C4-2B (cell line): ENCODE data around the gene MFN1.

Source experiments
- H3K27ac ChIP-seq: fragments of 450-650 bp; 2 replicates; pipeline ENCODE4 v1.5.1; 2017
- CTCF ChIP-seq: fragments of 450-650 bp; conservative IDR thresholded peaks from 2 replicates; pipeline ENCODE4 v1.5.1; 2017; ENCODE audit warnings: mild to moderate bottlenecking
- ZFX ChIP-seq: fragments of 450-650 bp; IDR thresholded peaks from 2 replicates; pipeline ENCODE4 v1.6.1; 2017

The MFN1 gene

GRCh38 chr3:179347345-179348194 lies at the start of gene MFN1:
Gene MFN1 (plus strand): TSS chr3:179347709. CDS start chr3:179348852, 1,143 bp downstream.
- H3K27ac ChIP-seq, result peak within 1 kb of the TSS; percentile 73
- TF ChIP-seq ZFX (peak; percentile 15; the same call in 1 of the 2 replicates), CTCF (no peak)

GRCh38 chr3:179297971-179298725 lies 49.4 kb upstream of the MFN1 start:
- H3K27ac ChIP-seq, result no peak overlapping the region

GRCh38 chr3:179299316-179299715 lies 48.2 kb upstream of the MFN1 start:
- no peak overlapping the region for H3K27ac ChIP-seq
- TF ChIP-seq CTCF (no peak), ZFX (no peak)

More at GRCh38 chr3:179297971-179298725, 49.4 kb upstream of the MFN1 start:
- TF ChIP-seq ZFX, result no peak
- no peak for TF ChIP-seq CTCF

- TF ChIP-seq ZFX, result no peak
- TF ChIP-seq CTCF, result no peak
- H3K27ac ChIP-seq, result no peak overlapping the region
Measured at GRCh38 chr3:179299999-179300613, 47.4 kb upstream of the MFN1 start.

GRCh38 chr3:179301645-179302044 lies 45.9 kb upstream of the MFN1 start:
- no peak overlapping the region for H3K27ac ChIP-seq

GRCh38 chr3:179302111-179302510 lies 45.4 kb upstream of the MFN1 start:
- H3K27ac ChIP-seq, result no peak overlapping the region
- TF ChIP-seq ZFX, result no peak
- TF ChIP-seq CTCF, result no peak

More at GRCh38 chr3:179301645-179302044, 45.9 kb upstream of the MFN1 start:
- no peak for TF ChIP-seq ZFX
- TF ChIP-seq CTCF, result no peak
